Activated CD4-positive, alpha-beta T cell treated with anti-CD3 and anti-CD28 coated beads for 48 hours (primary cell): ENCODE results near the gene DNER.

Experiments
- DNase-seq: peaks from one replicate; pipeline ENCODE4 v3.0.0-alpha.2; 2020

Gene DNER

DNA sequence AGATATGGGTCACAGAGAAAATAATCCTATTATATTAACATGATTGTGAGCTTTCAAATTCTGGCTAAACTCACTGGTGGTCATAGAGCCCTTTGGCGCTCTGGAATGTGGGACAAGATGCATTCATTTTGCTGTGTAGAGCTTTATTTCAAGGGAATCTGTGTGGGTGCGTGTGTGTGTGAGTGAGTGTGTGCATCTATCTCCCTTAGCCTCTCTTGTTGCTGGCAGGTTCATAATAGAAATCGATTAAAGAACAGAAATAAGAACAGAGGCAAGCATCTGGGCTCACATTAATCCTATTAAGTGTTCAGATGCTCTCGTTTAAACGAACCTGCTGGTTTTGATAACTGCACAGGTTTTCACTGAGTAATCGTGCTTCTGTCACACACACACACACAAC is 287.9 kb downstream of the DNER start:
- DNase-seq, result no peak

DNA sequence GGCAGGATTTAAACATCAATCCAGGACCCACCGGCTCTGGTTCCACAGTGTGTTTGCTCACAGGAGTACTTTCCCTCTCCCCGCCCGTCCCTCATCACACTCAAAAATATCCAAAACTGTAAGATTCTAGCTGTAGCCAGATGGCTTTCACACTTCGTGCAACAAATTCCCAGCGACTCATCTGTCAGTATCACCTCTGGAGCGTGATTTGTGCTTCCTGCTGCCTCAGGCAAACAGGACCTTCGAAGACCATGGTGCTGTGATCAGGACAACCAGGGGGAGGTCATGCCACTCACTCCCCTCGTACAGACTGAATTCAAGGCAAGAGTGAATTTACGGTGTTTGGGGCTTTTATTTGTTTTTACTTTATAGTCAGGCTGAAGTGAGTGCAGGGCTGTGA is 288.8 kb downstream of the DNER start:
- DNase-seq, result no peak

DNA sequence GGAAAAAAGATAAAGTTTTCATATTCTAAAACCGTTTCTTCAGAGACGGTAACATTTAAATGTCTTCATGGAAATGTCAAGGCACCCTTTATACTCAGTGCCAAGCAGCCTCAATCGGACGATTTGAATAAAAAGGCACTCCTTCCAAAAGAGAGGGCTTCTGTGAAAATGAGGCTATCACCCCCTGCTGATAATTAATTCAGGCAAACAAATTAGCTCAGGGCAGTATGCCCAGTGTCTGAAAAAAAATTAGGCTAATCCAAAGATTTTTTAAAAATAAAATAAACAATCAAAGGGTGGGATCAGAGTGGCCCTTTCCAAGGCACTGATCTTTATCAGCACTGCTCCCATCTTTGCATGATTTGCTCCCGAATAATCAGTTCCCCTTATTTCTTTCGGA is 292.3 kb downstream of the DNER start:
- no peak for DNase-seq

DNA sequence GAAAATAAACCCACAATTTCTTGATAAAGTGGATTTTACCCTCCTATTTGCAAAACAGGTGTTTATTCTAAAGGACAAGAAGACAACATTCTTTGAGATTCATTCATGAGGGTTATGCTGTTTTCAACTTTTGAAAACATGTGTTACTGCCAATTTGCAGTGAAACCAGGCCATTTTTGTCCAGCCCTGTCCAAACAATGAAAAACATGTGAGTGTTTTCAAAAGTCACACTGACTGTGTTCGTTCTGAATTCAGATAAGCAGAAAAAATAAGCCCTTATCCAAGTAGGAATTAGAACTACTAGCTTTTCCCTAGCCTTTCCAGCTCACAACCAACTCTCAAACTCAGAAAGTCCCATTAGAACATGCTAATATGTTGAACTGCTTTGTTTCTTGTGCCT is 295.2 kb downstream of the DNER start:
- DNase-seq, result no peak

DNA sequence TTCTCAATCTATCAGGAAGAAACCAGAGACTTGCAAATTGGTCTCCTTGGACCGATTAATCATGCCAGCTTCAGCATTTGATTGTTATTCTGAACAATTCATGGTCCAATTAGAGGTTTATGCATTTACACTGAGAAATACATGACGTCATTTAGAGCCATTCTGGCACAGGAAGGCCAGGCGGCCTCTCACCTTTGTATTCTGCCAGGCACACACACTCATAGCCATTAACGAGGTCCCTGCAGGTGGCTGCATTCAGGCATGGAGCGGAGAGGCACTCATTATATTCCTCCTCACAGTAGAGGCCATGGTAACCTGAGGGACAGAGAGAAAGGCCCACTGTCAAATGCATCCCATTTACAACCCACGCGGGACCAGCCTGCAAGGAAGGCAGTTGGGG is 296.4 kb downstream of the DNER start:
- no peak for DNase-seq

DNA sequence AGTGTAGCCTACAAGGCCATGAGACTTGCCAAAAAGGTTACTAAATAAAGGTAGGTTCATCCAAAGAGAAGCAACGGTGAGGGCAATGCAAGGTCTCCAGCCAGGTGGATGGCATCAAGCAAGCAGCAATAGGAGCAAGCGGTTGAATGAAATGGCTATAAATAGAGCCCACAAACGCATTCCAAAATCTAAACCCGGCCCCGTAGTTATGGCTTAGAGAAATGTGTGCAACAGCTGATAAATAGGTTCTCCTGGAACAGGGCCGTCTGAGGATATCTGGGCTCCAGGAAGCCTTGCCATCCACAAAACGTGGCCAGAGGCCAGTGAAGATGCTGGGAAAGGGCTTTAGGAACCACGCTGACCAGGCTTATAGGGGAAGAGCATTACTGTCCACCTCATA is 297.2 kb downstream of the DNER start:
- no peak for DNase-seq

DNA sequence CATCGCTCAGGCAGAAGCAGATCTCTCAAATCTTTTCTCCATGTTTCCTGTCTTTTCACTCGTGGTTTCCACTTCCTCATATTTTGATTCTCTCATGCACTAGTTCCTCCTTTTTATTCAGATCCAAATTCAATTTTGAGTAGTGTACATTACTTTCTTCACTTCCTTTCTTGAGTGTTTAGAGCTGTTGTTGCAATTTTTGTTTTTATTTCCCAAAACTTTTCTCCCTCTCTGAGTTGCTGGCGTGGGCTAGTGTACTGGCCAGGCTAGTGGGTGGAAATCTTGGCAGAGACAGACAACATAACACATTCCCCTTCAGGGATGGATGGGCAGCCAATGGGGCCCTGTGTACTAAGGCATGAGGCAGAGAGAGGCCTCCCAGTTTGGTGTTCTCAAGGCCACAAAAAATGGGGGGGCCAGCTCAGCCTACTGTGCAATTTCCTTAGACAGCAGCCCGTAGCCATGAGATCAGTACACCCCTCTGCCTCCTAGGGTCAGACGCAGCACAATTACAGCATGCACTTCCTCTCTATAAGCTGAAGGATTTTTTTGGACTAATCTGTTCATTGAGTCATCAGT is 298.1 kb downstream of the DNER start:
- no peak for DNase-seq

DNA sequence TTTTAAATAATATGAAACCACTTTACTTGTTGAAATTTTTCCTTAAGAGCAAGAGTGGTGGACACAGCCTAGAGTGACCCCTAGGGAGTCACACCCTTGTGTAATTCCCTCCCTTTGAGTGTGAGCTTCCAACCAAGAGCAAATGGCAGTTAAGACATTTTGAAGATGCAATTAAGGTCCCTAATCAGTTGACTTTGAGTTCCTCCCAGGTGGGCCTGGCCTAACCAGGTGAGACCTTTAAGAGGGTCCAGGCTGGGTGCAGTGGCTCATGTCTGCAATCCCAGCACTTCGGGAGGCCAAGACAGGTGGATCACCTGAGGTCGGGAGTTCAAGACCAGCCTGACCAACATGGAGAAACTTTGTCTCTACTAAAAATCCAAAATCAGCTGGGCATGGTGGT is 299.7 kb downstream of the DNER start:
- no peak for DNase-seq

DNA sequence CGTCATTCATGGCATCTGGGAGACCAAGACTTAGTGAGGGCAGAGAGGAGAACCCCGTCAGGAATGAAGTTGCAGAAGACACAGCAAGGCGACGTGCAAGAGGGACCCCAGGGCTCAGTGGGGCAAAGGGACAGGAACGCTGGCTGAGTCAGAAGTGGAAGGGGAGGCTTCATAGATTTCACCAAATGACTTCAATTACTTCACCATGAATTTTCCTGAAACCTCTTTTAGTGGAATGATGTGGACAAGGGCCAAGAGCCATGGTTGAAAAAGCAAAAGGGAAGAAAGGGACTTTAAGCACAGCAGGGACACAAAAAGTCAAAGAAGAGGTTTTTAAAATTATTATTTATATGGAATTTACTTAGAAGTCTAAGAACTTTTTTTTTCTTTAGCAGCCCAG is 301.7 kb downstream of the DNER start:
- no peak for DNase-seq

DNA sequence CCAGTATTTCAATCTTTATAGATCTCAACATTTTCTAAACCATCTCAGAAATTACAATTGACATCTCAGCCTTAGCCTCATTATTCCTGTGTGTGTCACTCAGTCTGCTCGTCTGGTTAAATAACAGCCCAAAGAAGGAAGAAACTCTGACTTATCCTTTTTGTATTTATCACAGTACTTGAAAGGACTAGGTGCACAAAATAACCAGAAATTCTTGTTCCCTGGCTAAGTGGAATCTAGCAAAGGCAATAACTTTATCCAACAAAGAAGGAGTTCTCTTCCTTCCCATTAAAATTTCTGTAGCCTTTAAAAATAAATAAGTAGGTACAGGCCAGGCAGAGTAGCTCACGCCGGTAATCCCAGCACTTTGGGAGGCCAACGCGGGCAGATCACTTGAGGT is 303.4 kb downstream of the DNER start:
- no peak for DNase-seq

DNA sequence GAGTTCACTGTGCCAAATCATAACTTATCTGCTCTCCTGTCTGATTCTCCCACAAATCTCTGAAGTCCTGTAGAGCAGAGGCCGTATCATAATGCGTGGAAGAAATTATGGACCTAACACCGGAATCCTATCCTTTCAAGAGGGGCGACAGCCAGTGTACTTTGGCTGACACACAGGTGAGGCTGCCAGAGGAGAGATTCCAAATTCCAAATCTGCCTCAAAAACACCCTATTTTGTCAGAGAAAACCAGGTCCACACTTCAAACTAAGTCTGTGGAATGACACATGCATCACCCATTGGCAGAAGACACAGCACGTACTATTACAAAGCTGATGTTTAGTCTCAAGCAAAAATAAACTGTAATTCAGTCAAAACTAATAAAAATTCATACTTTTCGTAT is 304.1 kb downstream of the DNER start:
- DNase-seq, result no peak

DNA sequence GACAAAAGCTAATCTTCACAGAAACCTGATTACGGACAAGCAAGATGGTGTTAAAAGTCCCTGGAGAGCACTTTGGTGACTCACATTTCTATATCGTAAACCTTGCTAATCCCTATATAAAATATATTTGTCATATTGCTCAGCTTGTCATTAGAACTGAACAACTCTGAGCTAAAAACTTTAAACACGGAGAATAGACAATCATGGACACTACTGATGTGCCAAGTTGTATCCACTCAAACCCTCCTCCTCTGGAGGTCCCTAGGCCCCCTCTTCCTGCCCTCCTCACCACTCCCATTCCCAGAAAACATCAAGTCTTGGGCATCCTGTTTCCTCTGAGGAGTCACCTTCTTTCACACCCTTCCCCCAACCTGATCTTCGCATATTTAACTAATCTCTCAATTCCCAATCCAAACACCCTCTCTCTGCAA is 304.6 kb downstream of the DNER start:
- DNase-seq, result no peak

DNA sequence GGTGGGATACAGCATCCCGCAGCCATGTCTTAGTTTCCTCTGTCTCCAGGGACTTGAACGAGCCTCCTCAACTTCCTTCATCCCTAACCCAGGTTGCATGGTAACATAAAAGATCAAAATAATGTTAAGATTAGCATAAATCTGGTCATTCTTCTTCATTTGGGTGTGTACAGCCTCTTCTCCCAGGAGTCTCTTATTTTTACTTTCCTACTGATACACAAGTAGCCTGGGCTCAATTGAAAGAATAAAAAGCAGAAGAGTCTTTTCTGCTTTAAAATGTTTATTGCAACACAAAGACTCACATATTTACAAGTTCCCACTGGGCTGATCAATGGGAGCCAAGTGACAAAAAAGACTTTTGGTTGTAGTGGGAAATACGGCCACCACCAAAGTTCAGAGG is 305.4 kb downstream of the DNER start:
- no peak for DNase-seq

DNA sequence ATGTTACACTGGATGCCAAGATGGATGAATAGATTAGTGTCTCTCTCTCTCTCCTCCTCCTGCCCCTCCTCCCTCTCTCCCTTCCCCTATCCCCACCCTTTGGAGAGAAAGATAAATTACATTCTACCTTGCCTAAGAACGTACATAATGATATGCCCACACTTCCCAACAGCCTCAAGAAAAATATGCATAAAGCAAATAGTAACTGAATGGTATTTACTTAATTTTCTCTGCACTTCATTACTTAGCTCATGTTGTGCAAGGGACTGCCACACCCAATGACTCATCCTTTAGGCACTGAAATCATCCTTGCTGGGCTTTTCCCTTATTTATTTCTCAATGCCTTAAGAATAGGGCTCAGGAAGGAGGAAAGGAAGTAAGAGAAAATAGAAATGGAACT is 306.0 kb downstream of the DNER start:
- no peak for DNase-seq

DNA sequence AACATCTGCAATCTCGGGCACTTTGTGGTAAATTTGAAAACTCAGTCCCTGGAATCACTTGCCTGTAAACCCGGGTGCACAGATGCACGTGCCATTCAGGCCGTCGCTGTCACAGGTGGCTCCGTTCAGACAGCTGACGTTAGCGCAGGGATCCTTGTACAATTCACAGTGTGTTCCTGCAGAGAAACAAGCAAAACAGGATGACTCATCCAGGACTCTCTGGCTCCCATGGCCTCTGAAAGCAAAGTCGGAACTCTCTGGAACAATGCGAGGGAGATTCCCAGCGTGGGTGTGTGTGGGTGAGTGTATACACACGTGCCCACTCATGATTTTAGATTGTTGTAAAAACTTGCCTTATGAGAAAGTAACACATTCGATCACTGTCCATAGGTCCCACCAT is 307.2 kb downstream of the DNER start:
- DNase-seq, result no peak

DNA sequence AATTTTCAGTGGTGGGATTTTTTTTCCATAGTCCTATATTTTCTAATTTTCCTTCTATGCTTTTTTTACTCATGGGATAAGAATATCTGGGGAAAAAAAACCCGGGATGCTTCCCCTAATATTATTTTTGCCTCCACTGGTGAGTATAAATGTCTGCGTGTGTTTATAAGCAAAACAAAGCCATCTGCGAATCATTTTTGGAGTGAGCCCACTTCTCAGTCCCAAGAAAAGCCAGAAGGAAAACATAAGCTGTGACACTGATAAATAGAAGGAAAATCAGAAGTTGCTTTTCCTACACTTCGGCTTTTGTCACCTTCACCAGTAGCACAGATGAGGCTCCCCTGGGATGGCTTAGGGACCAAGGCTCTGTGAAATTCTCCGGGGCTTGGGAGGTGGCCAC is 308.6 kb downstream of the DNER start:
- DNase-seq, result no peak

DNA sequence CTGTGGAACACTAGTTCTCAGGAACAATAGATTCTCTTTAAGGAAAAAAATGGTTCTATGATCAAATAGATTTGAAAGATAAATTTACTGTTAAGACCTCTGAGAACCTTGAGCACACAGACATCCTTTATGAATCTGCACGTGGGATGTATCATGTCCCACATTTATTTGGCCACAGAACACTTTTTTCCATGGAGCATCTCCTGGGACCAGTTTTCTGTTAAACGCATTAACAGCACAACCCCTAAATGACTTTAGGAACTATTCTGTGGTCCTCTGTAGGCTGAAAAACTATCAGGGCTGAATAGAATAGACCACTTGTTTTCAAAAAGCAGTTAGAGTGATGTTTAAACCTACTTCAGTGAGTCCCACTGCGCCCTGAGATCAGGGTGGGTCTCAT is 311.1 kb downstream of the DNER start:
- no peak for DNase-seq

DNA sequence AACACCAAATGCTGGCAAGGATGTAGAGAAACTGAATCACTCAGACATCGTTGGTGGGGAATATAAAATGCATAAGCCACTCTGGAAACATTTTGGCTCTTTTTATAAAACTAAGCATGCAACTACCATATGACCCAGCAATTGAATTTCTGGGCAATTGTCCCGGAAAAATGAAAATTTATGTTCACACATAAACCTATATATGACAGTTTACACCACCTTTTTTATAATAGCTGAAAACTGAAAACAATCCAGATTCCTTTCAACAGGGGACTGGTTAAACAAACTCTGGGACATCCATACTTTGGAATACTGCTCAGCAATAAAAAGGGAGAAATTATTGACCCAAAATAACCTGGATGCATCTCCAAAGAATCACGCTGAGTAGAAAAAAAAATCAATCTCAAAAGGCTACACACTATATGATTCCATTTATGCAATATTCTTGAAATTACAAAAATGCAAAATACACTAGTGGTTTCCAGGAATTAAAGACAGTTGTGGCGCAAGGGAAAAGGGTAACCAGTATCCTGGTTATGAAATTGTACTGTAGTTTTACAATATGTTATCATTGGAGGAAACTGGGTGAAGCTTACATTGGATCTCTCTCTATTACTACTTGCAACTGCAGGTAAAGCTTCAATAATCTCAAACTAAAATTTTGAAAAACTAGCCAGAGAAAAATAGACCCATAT is 313.0 kb downstream of the DNER start:
- DNase-seq, result no peak

DNA sequence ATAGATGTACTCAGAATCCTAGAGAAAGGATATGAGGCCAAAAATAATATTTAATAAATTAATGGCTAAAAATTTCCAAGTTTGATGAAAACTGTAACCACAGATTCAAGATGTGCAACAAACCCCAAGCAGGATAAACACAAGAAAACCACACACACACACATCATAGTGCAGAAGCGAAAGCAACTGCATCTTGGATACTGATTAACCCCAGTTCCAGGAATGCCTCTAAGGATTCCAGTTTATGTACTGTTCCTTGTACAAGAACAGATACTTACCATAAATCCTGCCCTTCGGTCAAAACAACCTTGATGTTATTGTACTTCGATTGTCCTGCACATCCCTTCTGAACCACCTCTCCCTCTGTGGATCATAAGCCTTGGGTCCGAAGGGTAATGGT is 320.4 kb downstream of the DNER start:
- no peak for DNase-seq

DNA sequence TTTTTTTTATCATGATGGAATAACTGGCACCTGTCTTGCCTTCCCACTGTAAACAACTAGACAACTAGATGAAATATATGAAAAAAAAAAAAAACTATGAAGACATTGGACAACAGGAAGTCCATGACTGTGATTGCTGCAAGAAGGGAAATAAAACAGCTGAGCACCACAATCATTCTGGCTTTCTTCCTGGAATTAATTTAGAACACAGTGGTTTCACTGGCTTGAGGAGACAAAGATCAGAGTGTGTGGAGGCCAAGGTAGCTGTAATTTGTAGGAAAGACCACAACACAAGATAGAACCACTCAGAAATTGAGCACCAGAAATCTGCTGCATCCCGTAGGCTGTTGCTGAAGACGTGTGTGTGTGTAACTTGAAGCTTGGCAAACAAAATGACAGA is 322.2 kb downstream of the DNER start:
- DNase-seq, result no peak

DNA sequence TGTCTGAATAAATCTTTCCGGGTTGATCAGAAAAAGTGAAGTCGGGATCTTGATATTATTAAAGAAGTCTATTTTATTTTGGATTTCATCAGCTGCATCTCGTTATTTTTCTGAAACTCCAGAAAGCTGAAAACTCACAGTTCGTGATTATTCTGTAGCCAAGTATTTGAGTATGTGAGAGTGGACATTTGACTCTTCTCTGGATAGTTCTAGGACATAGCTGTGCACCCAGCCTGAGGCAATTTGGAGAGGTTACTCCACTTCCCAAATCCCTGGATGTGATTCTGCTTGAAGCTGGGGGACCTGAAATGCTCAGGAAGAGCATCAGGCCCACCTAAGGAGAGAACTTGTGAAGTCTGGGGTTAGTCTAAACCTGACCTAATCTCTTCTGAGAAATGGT is 325.6 kb downstream of the DNER start:
- DNase-seq, result no peak

DNA sequence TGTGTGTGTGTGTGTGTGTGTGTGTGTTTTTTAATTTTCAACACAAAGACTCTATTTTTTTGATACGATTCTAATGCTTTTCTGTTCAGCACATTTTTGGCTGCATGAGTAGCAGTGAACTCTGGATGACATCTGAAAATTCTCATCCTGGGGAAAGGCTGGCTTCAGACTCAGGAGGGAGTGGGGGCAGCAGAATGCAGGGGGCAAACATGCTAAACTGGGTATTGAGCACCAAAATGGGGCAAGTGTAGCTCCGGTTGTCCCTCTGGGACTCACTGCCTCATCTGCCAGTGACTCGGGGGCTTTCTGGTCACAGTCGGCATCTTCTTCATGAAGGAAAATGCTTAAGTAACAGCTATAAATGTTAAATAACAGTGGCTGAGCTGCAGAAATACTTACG is 326.5 kb downstream of the DNER start:
- no peak for DNase-seq

DNA sequence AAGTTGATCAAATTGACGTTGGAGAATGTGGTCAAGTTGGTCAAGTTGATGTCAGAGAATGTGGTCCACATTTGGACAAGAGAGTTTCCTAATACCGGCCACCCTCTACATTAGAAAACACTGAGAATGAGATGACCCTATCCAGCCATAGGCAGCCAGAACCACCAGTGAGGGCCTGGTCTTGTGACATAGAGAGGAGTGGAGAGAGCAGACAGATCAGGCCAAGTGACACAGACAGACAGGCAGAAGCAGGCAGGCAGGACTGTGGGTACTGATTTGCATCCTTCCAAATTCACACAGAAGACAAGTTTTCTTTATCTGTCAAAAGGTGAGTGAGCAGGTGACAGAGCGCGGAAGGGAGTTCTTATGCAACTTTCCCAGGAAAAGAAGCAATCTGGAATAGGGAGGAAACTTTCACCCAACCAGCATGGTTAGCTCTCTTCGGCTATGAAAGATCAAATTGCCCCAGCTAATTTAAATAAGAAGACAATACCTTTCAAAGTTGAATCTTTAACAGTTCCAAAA is 334.2 kb downstream of the DNER start:
- DNase-seq, result no peak

DNA sequence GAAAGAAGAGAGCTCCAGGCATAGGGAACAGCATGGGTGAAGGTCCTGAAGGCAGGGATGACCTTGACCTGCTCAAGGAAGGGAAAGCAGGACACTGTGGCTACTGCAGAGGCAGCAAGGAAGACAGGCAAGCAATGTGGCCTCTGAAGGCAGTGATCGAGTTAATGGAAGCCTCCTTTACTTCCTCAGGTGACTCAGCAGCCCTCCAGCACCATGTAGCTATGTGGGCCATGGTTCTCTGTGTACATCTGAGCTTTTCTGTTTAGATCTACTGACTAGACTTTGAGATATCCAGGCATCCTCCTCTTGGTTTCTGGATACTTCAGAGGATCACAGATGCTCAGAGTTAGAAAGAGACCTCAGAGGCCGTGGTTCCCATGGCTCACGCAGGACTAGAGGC is 336.0 kb downstream of the DNER start:
- no peak for DNase-seq

DNA sequence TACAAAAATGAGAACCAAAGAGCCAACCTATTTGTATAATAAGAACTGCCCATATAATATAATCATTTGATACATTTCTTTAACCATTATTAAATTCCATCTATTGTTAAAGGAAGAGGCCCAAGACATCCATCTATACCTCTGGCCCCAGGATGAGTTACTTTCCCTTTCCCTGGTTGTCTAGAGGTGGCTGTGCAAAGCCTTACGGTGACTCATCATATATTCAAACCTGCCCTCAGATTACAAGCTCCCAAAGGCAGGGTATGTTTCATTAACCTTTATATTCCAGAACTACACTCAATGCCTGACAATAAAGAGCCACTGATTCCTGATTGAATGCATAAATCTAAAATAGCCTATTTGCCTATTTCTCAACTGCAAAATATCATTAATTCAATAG is 337.5 kb downstream of the DNER start:
- no peak for DNase-seq
